Lower leg skin (tissue), 3 donors: ENCODE measurements around the gene LMNB1.
"Not testable (repeated sequence)": the region's sequence is repeated elsewhere in the genome, so short reads cannot be mapped to it uniquely, and the experiment has no call there.

Experiments used
- POLR2A ChIP-seq, 2 donors: fragments of 450-650 bp; IDR thresholded peaks; one replicate each; pipeline ENCODE4 v1.6.1; 2016 to 2017; ENCODE audit warnings: antibody characterized with exemption in 2 of 2, mild to moderate bottlenecking in 1 of 2, moderate library complexity in 1 of 2
- TF ChIP-seq, protein P1 (sequence below), 3 donors: fragments of 450-650 bp; IDR thresholded peaks; one replicate each; pipeline ENCODE4 v1.5.1; 2016; ENCODE audit warnings: antibody characterized with exemption in 3 of 3, mild to moderate bottlenecking in 3 of 3, moderate library complexity in 2 of 3

DNA sequence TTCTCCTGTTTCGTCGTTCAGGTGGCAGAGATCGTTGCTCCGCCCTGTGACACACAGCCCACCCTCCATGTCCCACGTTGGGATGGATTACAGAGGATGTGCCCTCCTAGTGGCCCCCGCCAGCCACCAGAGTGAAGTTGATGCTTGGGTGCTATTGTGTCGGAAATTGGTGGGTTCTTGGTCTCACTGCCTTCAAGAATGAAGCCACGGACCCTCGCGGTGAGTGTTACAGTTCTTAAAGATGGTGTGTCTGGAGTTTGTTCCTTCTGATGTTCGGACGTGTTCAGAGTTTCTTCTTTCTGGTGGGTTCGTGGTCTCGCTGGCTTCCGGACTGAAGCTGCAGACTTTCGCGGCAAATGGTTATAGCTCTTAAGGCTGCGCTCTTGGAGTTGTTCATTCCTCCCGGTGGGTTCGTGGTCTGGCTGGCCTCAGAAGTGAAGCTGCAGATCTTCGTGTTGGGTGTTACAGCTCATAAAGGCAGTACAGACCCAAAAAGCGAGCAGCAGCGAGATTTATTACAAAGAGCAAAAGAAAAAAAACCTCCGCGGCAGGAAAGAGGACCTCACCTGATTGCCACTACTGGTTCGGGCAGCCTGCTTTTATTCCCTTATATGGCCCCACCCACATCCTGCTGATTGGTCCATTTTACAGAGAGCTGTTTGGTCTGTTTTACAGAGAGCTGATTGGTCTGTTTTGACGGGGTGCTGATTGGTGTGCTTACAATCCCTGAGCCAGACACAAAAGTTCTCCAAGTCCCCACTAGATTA lies 76.8 kb downstream of the LMNB1 start:
- TF ChIP-seq, protein P1, sequence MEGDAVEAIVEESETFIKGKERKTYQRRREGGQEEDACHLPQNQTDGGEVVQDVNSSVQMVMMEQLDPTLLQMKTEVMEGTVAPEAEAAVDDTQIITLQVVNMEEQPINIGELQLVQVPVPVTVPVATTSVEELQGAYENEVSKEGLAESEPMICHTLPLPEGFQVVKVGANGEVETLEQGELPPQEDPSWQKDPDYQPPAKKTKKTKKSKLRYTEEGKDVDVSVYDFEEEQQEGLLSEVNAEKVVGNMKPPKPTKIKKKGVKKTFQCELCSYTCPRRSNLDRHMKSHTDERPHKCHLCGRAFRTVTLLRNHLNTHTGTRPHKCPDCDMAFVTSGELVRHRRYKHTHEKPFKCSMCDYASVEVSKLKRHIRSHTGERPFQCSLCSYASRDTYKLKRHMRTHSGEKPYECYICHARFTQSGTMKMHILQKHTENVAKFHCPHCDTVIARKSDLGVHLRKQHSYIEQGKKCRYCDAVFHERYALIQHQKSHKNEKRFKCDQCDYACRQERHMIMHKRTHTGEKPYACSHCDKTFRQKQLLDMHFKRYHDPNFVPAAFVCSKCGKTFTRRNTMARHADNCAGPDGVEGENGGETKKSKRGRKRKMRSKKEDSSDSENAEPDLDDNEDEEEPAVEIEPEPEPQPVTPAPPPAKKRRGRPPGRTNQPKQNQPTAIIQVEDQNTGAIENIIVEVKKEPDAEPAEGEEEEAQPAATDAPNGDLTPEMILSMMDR (IDR thresholded peaks at IDR 0.05), result not testable (repeated sequence)
- TF ChIP-seq POLR2A (IDR thresholded peaks at IDR 0.05), result not testable (repeated sequence)
